VCaP (cell line): Measurements from ENCODE around the gene ZNF525.
"Not testable (repeated sequence)": the region's sequence is repeated elsewhere in the genome, so short reads cannot be mapped to it uniquely, and the experiment has no call there.

Source experiments
- H3K27ac ChIP-seq: fragments of 450-650 bp; 2 replicates; pipeline ENCODE4 v1.5.1; 2017
- TF ChIP-seq, protein P1 (sequence below): fragments of 450-650 bp; conservative IDR thresholded peaks from 2 replicates; pipeline ENCODE4 v1.5.1; 2017; ENCODE audit warnings: mild to moderate bottlenecking, moderate library complexity

The ZNF525 gene

DNA sequence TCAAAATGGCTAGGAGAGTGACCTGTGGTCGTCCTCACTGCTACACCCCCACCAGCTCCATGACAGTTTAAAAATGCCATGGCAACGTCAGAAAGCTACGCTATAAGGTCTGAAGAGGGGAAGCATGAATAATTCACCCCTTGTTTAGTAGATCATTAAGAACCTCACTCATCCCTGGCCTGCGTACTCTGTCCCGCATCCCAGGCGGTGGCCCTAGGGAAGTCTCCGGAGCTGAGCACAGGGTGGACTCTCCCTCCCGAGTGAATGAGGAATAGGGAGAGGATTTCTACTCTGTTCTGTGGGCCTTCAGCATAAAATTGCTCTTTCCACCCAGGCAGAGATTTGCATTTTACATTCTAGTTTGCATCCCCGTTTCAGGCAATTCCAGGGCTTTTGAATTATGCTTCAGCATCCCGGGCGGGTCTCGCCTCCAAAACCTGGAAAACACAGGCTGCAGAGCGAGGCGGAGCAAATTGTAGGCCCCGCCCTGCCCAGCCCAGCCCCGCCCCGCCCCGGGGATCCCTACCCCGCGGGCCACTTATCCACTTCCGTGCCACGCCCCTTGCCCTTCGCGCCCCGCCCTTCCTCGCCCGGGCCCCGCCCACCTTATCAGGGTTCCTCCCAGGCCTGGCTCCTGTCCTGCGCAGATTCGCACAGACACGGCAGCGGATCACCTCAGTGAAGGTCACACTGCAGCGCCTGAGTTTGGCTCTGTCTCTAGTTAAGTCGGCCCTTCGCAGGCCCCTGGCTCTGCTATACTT is 7.5 kb upstream of the ZNF525 start:
- H3K27ac ChIP-seq, result no peak overlapping the region
- TF ChIP-seq, protein P1, sequence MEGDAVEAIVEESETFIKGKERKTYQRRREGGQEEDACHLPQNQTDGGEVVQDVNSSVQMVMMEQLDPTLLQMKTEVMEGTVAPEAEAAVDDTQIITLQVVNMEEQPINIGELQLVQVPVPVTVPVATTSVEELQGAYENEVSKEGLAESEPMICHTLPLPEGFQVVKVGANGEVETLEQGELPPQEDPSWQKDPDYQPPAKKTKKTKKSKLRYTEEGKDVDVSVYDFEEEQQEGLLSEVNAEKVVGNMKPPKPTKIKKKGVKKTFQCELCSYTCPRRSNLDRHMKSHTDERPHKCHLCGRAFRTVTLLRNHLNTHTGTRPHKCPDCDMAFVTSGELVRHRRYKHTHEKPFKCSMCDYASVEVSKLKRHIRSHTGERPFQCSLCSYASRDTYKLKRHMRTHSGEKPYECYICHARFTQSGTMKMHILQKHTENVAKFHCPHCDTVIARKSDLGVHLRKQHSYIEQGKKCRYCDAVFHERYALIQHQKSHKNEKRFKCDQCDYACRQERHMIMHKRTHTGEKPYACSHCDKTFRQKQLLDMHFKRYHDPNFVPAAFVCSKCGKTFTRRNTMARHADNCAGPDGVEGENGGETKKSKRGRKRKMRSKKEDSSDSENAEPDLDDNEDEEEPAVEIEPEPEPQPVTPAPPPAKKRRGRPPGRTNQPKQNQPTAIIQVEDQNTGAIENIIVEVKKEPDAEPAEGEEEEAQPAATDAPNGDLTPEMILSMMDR, result no peak

DNA sequence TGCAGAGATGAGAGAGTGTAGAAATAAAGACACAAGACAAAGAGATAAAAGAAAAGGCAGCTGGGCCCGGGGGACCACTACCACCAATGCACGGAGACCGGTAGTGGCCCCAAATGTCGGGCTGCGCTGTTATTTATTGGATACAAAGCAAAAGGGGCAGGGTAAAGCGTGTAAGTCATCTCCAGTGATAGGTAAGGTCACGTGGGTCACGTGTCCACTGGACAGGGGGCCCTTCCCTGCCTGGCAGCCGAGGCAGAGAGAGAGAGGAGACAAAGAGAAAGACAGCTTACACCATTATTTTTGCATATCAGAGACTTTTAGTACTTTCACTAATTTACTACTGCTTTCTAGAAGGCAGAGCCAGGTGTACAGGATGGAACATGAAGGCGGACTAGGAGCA is 5.4 kb upstream of the ZNF525 start:
- H3K27ac ChIP-seq, result not testable (repeated sequence)

DNA sequence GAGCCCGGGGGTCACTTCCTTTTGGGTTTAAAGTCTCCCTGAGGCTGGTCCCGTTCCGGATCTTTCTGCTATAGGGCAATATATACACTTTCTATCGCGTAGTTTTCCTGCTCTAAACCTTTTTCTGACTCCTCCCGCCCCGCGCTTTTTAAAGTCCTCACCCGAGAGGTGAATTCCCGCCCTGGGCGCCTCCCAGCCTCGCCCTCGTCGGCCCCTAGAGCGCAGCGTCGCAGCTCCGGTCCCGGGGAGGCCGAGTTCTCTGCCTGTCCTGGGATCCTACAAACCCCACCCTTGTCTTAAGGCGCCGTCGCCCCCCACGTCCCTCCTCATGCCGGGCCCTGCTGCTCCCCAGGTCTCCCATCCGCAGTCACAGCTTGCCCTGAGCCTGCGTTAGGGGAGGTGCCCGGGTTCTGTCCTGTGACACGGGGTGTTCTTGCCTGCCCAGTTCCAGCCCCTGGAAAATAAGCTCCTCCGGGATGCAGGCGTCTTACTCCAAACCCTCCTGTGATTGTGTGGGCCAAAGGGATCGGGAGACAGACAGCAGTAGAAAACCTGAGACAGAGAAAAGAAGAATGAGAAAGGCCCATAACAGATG is 491 bp downstream of the ZNF525 start:
- peak overlapping the region; percentile 96 for H3K27ac ChIP-seq
- TF ChIP-seq, protein P1, result no peak

DNA sequence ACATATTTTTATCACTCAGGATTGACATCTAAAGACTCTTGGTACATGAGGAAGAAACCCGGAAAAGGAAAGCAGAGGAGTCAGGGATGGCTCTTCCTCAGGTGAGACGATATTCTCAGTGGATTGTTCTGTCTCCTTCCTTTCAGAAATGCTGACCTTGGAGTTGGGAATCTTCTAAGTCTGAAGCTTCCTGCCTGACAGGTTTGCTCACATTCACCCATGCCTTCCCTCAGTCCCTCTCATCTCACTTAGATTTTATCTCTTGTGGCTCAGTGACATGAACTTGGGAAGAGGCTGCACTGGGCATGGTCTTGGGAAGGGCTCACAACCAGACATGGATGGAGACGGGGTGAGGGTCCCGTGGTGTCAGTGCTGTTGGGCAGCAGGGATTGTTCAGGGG is 6.7 kb downstream of the ZNF525 start:
- H3K27ac ChIP-seq, result peak overlapping the region; percentile 93
- TF ChIP-seq, protein P1, result no peak

DNA sequence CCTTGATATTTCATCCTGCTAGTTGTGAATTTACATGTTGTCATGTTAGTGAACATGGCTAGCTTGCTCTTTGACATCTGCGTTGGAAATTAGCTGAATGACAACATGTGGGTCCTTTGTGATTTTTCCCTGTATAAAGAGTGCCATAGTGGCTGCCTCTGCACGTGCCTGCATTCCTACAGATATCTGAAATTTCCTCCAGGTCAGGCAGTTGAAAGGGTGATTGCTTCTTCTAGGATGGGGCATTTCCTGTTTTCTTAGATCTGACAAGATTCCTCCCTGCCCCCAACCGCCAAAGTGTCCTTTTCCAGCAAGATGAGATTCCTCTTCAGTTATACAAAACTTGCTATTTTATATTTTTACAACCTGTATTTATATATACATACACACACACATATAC is 8.8 kb downstream of the ZNF525 start:
- TF ChIP-seq, protein P1, result no peak
- H3K27ac ChIP-seq, result no peak overlapping the region

DNA sequence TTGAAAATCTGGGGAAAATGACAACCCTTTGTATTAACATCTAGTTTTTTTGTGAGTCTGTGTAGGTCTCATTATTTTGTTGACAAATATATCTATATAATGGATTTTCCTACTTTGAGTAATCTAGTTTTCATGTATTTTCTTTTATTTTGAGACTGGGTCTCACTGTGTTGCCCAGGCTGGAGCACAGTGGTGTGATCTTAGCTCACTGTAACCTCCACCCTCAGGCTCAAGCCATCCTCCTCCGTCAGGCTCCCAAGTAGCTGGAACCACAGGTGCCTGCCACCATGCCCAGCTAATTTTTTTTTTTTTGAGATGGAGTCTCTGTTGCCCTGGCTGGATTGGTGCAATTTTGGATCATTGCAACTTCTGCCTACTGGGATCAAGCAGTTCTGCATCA is 9.2 kb downstream of the ZNF525 start:
- TF ChIP-seq, protein P1, result no peak
- H3K27ac ChIP-seq, result no peak overlapping the region

DNA sequence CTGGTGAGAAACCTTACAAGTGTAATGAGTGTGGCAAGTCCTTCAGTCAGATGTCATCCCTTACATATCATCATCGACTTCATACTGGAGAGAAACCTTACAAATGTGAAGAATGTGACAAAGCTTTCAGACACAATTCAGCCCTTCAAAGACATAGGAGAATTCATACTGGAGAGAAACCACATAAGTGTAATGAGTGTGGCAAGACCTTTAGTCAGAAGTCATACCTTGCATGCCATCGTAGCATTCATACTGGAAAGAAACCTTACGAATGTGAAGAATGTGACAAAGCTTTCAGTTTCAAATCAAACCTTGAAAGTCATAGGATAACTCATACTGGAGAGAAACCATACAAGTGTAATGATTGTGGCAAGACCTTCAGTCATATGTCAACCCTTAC is 15.9 kb downstream of the ZNF525 start:
- TF ChIP-seq, protein P1, result no peak

DNA sequence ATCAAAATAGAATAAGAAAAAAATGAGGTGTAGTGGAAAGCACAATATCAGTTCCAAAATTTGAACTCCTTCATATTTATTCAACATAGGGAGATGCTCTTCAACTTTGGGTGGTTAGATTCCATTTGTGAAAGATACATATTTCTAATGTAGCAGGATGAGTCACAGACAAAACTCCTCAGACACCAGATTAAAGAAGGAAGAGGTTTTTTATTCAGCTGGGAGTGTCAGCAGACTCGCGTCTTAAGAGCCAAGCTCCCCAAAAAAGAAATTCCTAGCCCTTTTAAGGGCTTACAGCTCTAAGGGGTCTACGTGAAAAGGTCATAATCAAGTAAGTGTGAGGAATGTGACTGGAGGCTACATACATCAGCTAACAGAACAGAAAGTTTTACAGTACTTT is 22.7 kb downstream of the ZNF525 start:
- no peak overlapping the region for H3K27ac ChIP-seq
- TF ChIP-seq, protein P1, result no peak

More for the DNA sequence above, 15.9 kb downstream of the ZNF525 start:
- H3K27ac ChIP-seq, result no peak overlapping the region
